ENCODE data around the gene CMC4. TPM values are rescaled to one million over a fixed set of nuclear protein-coding genes. Genes with fewer than 3 reads are reported as not detected.

The CMC4 gene
- total and polyA plus RNA-seq, 4 donors, result 4.3 to 15.7 (median 8.4) TPM

DNA sequence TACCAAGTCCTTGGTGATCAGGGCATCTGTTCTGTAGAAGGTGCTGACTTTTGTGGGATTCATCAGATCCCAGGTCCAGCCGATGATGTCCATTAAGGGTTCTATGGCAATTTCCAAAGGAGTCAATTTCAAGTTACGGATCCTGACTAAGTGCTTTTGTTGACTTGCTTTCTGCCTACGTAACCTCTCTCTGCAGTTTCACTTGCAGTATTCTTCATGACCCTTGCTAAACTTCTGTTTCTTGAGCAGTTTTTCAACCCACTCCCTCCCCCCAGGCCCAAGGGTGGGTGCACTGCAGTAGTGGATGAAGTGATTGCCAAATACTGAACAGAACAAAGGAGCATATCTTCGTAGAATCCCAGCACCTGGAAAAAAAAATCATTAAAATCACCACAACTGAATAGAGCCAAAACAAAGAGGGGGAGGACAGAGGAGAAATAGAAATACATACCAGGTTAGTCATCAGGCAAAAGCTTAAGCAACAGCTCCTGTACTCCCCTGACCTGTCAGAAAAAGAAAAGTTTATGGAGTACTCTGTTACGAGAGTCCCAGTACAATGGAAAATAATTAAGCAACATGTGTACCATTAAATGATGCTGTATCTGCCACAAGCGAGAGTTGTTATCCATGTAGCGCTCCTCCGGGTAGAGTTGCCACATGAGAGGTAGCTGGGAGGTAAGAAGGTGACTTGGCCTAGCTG lies 5.8 kb downstream of the CMC4 start:
- H3K27me3 ChIP-seq (ENCODE audit: control insufficient read depth in 3 of 3, insufficient read depth in 3 of 3, low read length in 2 of 3), result no peaks in the 10 kb centered on the region
- no peak for ATAC-seq (ENCODE audit: insufficient read depth, low FRiP score)
- TF ChIP-seq CTCF (IDR thresholded peaks at IDR 0.05; ENCODE audit: control extremely low read depth, extremely low read depth), result no peak
- H3K4me3 ChIP-seq, result no peak overlapping the region
- no peak for DNase-seq
- peaks cover 0 to 3% (median 2%) of the 10 kb centered on the region in 5 donors for H3K4me1 ChIP-seq (ENCODE audit: control insufficient read depth in 5 of 5, insufficient read depth in 5 of 5, low read length in 5 of 5)
- H3K27ac ChIP-seq (ENCODE audit: low read depth in 1 of 2, low read length in 1 of 2), result peak overlapping the region in 1 of 2 donors; percentile 0
- peaks cover 0 to 3% (median 2%) of the 10 kb centered on the region in 4 donors for H3K36me3 ChIP-seq (ENCODE audit: control insufficient read depth in 4 of 4, insufficient read depth in 4 of 4, low read length in 4 of 4)
- H3K9ac ChIP-seq (ENCODE audit: insufficient read depth in 1 of 2, low read length in 2 of 2), result no peak overlapping the region
- WGBS, 2 donors, result 85 to 94% methylated on average over 8 of the region's 8 CpGs
- H3K9me3 ChIP-seq (ENCODE audit: control insufficient read depth in 4 of 4, insufficient read depth in 3 of 4, low read length in 3 of 4), result no peaks in the 10 kb centered on the region

- Histone ChIP-seq H3K27ac (ENCODE audit: low read depth in 1 of 2, low read length in 1 of 2) (no peak overlapping the region), H3K4me3 (no peak overlapping the region), H3K36me3 (ENCODE audit: control insufficient read depth in 4 of 4, insufficient read depth in 4 of 4, low read length in 4 of 4) (peaks cover 0 to 3% (median 2%) of the 10 kb centered on the region in 4 donors), H3K9me3 (ENCODE audit: control insufficient read depth in 4 of 4, insufficient read depth in 3 of 4, low read length in 3 of 4) (no peaks in the 10 kb centered on the region), H3K27me3 (ENCODE audit: control insufficient read depth in 3 of 3, insufficient read depth in 3 of 3, low read length in 2 of 3) (no peaks in the 10 kb centered on the region), H3K9ac (ENCODE audit: insufficient read depth in 1 of 2, low read length in 2 of 2) (no peak overlapping the region), H3K4me1 (ENCODE audit: control insufficient read depth in 5 of 5, insufficient read depth in 5 of 5, low read length in 5 of 5) (peaks cover 0 to 6% (median 0%) of the 10 kb centered on the region in 5 donors)
- ATAC-seq (ENCODE audit: insufficient read depth, low FRiP score) (no peak), DNase-seq (peak in 1 of 3 donors; percentile 11)
- WGBS, 2 donors, result 83 to 93% methylated on average over 4 of the region's 4 CpGs
- TF ChIP-seq CTCF (IDR thresholded peaks at IDR 0.05; ENCODE audit: control extremely low read depth, extremely low read depth), result no peak
These were observed 9.2 kb downstream of the CMC4 start for GRCh38 chrX:155061760-155062159.

- Histone ChIP-seq H3K4me1 (ENCODE audit: control insufficient read depth in 5 of 5, insufficient read depth in 5 of 5, low read length in 5 of 5) (peaks cover 0 to 6% (median 0%) of the 10 kb centered on the region in 5 donors), H3K4me3 (no peak overlapping the region), H3K9ac (ENCODE audit: insufficient read depth in 1 of 2, low read length in 2 of 2) (peak overlapping the region in 1 of 2 donors; percentile 53), H3K9me3 (ENCODE audit: control insufficient read depth in 4 of 4, insufficient read depth in 3 of 4, low read length in 3 of 4) (no peaks in the 10 kb centered on the region), H3K36me3 (ENCODE audit: control insufficient read depth in 4 of 4, insufficient read depth in 4 of 4, low read length in 4 of 4) (peaks cover 0 to 6% (median 2%) of the 10 kb centered on the region in 4 donors), H3K27me3 (ENCODE audit: control insufficient read depth in 3 of 3, insufficient read depth in 3 of 3, low read length in 2 of 3) (no peaks in the 10 kb centered on the region), H3K27ac (ENCODE audit: low read depth in 1 of 2, low read length in 1 of 2) (peak overlapping the region in 1 of 2 donors; percentile 37)
- WGBS, 2 donors, result 19 to 24% methylated on average over 17 to 25 of the region's 25 CpGs
- ATAC-seq (ENCODE audit: insufficient read depth, low FRiP score) (peak; percentile 73), DNase-seq (peak; percentile 80 to 87 (median 81))
- TF ChIP-seq CTCF (IDR thresholded peaks at IDR 0.05; ENCODE audit: control extremely low read depth, extremely low read depth), result peak; percentile 75
These were observed 13.8 kb downstream of the CMC4 start for GRCh38 chrX:155056877-155057792.
